ENCODE results near the gene SNCG. TPM values are rescaled to one million over a fixed set of nuclear protein-coding genes. Genes with fewer than 3 reads are reported as not detected.

SNCG gene
- total RNA-seq, 1 experiment from 2014 or later = 5.5 TPM

DNA sequence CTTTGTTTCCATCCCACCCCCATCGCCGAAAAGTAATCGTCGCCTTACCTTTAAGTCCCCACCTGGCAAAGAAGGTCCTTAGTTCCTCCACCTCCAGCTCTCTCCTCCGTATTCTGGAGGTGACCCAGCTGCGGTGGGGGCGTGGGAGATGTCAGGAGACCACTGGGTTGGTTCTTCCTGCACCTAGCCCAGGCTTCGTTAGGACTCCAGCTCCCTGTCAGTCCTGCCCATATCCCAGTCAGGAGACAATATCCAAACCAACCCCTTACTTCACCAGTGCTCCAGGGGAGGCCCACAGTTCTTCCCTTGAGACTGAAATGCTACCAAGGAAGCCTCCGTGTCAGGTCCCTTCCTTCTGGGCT is 10.6 kb downstream of the SNCG start:
- Mint-ChIP-seq H3K9me3 (peaks cover 0 to 4% of the 10 kb centered on the region in 2 experiments; a peak in 1 of 5 replicates), H3K27me3 (ENCODE audit: low read depth) (peaks cover 31% of the 10 kb centered on the region), H3K36me3 (ENCODE audit: insufficient read depth in 1 of 3, low read depth in 3 of 3) (peaks cover 0 to 3% (median 0%) of the 10 kb centered on the region in 3 experiments; a peak in 1 of 7 replicates), H3K4me3 (no peak overlapping the region), H3K27ac (no peak overlapping the region), H3K4me1 (peaks cover 31 to 50% of the 10 kb centered on the region in 2 experiments)
- Histone ChIP-seq H3K4ac (ENCODE audit: low read depth, low read length) (no peak overlapping the region), H2AK5ac (ENCODE audit: insufficient read length, low read length) (no peak overlapping the region), H4K5ac (ENCODE audit: insufficient read length, low read depth, low read length) (no peak overlapping the region), H3K18ac (ENCODE audit: insufficient read length, low read depth, low read length) (no peak overlapping the region), H3K79me2 (ENCODE audit: insufficient read depth, low read length) (no peaks in the 10 kb centered on the region), H2BK120ac (ENCODE audit: low read depth, low read length, poor library complexity, severe bottlenecking) (no peak overlapping the region), H4K91ac (ENCODE audit: insufficient read length, low read depth, low read length) (no peak overlapping the region), H3K79me1 (ENCODE audit: insufficient read depth, low read depth, low read length, poor library complexity, severe bottlenecking) (no peaks in the 10 kb centered on the region), H3K23ac (ENCODE audit: insufficient read length, low read depth, low read length) (no peak overlapping the region), H3K27me3 (ENCODE audit: insufficient read depth, low read length) (peaks cover 7% of the 10 kb centered on the region; the same call in 1 of the 2 replicates), H3K4me2 (ENCODE audit: insufficient read depth, insufficient read length, low read length) (no peak overlapping the region), H3K56ac (ENCODE audit: insufficient read length, low read depth, low read length) (no peak overlapping the region), H4K8ac (replicated peaks; ENCODE audit: insufficient read length, low read depth, low read length) (no peak overlapping the region), H2BK15ac (ENCODE audit: low read depth, low read length) (no peak overlapping the region), H2BK12ac (ENCODE audit: insufficient read length, low read depth, low read length) (no peak overlapping the region), H3K9ac (ENCODE audit: extremely low read depth, insufficient read length, low read length) (no peak overlapping the region), H3K4me1 (ENCODE audit: insufficient read depth, low read length) (peaks cover 2% of the 10 kb centered on the region; the same call in 1 of the 2 replicates), H3K9me3 (ENCODE audit: control insufficient read depth, low read depth, low read length) (no peaks in the 10 kb centered on the region), H3K14ac (ENCODE audit: insufficient read depth, low read length) (no peak overlapping the region), H2BK5ac (ENCODE audit: insufficient read length, low read length) (no peak overlapping the region), H3K27ac (ENCODE audit: insufficient read length, low read depth, low read length) (no peak overlapping the region), H3K23me2 (ENCODE audit: insufficient read length, low read depth, low read length, poor library complexity, severe bottlenecking) (peaks cover 15% of the 10 kb centered on the region), H2BK20ac (ENCODE audit: low read depth, low read length, poor library complexity, severe bottlenecking) (no peak overlapping the region), H2AFZ (ENCODE audit: low read length) (no peak overlapping the region), H3T11ph (ENCODE audit: low read length) (no peak overlapping the region), H4K20me1 (ENCODE audit: control insufficient read depth, insufficient read depth, insufficient read length) (no peaks in the 10 kb centered on the region)
- TF ChIP-seq, protein P1, sequence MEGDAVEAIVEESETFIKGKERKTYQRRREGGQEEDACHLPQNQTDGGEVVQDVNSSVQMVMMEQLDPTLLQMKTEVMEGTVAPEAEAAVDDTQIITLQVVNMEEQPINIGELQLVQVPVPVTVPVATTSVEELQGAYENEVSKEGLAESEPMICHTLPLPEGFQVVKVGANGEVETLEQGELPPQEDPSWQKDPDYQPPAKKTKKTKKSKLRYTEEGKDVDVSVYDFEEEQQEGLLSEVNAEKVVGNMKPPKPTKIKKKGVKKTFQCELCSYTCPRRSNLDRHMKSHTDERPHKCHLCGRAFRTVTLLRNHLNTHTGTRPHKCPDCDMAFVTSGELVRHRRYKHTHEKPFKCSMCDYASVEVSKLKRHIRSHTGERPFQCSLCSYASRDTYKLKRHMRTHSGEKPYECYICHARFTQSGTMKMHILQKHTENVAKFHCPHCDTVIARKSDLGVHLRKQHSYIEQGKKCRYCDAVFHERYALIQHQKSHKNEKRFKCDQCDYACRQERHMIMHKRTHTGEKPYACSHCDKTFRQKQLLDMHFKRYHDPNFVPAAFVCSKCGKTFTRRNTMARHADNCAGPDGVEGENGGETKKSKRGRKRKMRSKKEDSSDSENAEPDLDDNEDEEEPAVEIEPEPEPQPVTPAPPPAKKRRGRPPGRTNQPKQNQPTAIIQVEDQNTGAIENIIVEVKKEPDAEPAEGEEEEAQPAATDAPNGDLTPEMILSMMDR (conservative IDR thresholded peaks at IDR 0.05) = no peak
- no peak for DNase-seq
- no CpG with 5 or more reads among the region's 9 CpGs for WGBS (ENCODE audit: extremely low coverage, insufficient read length, low lambda C conversion rate)
